Natural killer cell treated with Interleukin-12 subunit alpha and Interleukin-12 subunit beta and Interleukin-15 and Interleukin-18, amount 100 ng/mL, for 72 hours (primary cell): ENCODE results near the gene EIF3K. TPM values are rescaled to one million over a fixed set of nuclear protein-coding genes. Genes with fewer than 3 reads are reported as not detected.

Source experiments
- ATAC-seq, 2 donors: fragments of 150-1000 bp; cut with Tn5 transposase in 1 of 2; sonication (Bioruptor Pico), chemical (Tn5 transposase) in 1 of 2; 2 replicates each; pipeline ENCODE4 v1.10.0; 2021
- DNase-seq: peaks from one replicate; pipeline ENCODE4 v3.0.0; 2022; ENCODE audit warnings: low spot score
- H3K27ac Mint-ChIP-seq, 2 donors: 1 replicate in 1 of 2; 2 replicates in 1 of 2; pipeline ENCODE4 v1.8.0; 2022; ENCODE audit warnings: mixed read lengths in 2 of 2, mild to moderate bottlenecking in 1 of 2, moderate library complexity in 1 of 2
- H3K27me3 Mint-ChIP-seq, 2 donors: 1 replicate in 1 of 2; 2 replicates in 1 of 2; pipeline ENCODE4 v1.8.0; 2022; ENCODE audit warnings: mixed read lengths in 2 of 2
- H3K36me3 Mint-ChIP-seq: one replicate; pipeline ENCODE4 v1.8.0; 2022; ENCODE audit warnings: mixed read lengths
- H3K4me1 Mint-ChIP-seq, 2 donors: 1 replicate in 1 of 2; 2 replicates in 1 of 2; pipeline ENCODE4 v1.8.0; 2022; ENCODE audit warnings: low read depth in 2 of 2, mixed read lengths in 2 of 2, mild to moderate bottlenecking in 1 of 2
- H3K4me3 Mint-ChIP-seq: one replicate; pipeline ENCODE4 v1.8.0; 2022; ENCODE audit warnings: mixed read lengths
- H3K9me3 Mint-ChIP-seq: 2 replicates; pipeline ENCODE4 v1.8.0; 2022; ENCODE audit warnings: mixed read lengths
- total RNA-seq, 2 donors: library from RNA; stranded (reverse); gene quantifications; one replicate each; pipeline ENCODE4 v1.2.3, GENCODE V29; 2022

EIF3K gene
- total RNA-seq, 2 donors from 2014 or later: 216 to 286 TPM

GRCh38 chr19:38661996-38662395 is 43.0 kb downstream of the EIF3K start:
- H3K9me3 Mint-ChIP-seq: no peaks in the 10 kb centered on the region
- H3K36me3 Mint-ChIP-seq: peaks cover 7% of the 10 kb centered on the region
- H3K4me1 Mint-ChIP-seq: peaks cover 74 to 84% of the 10 kb centered on the region in 2 donors
- DNase-seq (no peak), ATAC-seq (no peak)
- H3K4me3 Mint-ChIP-seq: no peak overlapping the region
- H3K27me3 Mint-ChIP-seq: no peaks in the 10 kb centered on the region
- H3K27ac Mint-ChIP-seq: peak overlapping the region; percentile 84 to 94

- H3K4me1 Mint-ChIP-seq: peaks cover 73 to 86% of the 10 kb centered on the region in 2 donors
- H3K27me3 Mint-ChIP-seq: no peaks in the 10 kb centered on the region
- H3K36me3 Mint-ChIP-seq: peaks cover 7% of the 10 kb centered on the region
- peak overlapping the region; percentile 84 to 94 for H3K27ac Mint-ChIP-seq
- H3K4me3 Mint-ChIP-seq: peak overlapping the region; percentile 54
- no peaks in the 10 kb centered on the region for H3K9me3 Mint-ChIP-seq
- DNase-seq: no peak
- ATAC-seq: no peak
Observed at GRCh38 chr19:38662537-38663155, 43.7 kb downstream of the EIF3K start.

GRCh38 chr19:38663156-38663651 is 44.2 kb downstream of the EIF3K start:
- Mint-ChIP-seq H3K27me3 (no peaks in the 10 kb centered on the region), H3K27ac (peak overlapping the region; percentile 84 to 94), H3K36me3 (peaks cover 4% of the 10 kb centered on the region), H3K4me3 (peak overlapping the region; percentile 54), H3K9me3 (no peaks in the 10 kb centered on the region), H3K4me1 (peaks cover 73 to 86% of the 10 kb centered on the region in 2 donors)
- DNase-seq: no peak
- no peak for ATAC-seq

GRCh38 chr19:38663957-38664502 is 45.0 kb downstream of the EIF3K start:
- H3K27me3 Mint-ChIP-seq: no peaks in the 10 kb centered on the region
- no peaks in the 10 kb centered on the region for H3K9me3 Mint-ChIP-seq
- DNase-seq (no peak), ATAC-seq (peak; percentile 62 to 63)
- peak overlapping the region; percentile 84 to 94 for H3K27ac Mint-ChIP-seq
- H3K36me3 Mint-ChIP-seq: no peaks in the 10 kb centered on the region
- H3K4me1 Mint-ChIP-seq: peaks cover 78 to 89% of the 10 kb centered on the region in 2 donors
- H3K4me3 Mint-ChIP-seq: peak overlapping the region; percentile 84

GRCh38 chr19:38664503-38665211 is 45.7 kb downstream of the EIF3K start:
- ATAC-seq (peak in 1 of 2 donors; percentile 13), DNase-seq (no peak)
- peaks cover 79 to 89% of the 10 kb centered on the region in 2 donors for H3K4me1 Mint-ChIP-seq
- no peaks in the 10 kb centered on the region for H3K27me3 Mint-ChIP-seq
- no peaks in the 10 kb centered on the region for H3K9me3 Mint-ChIP-seq
- peak overlapping the region; percentile 84 to 94 for H3K27ac Mint-ChIP-seq
- H3K4me3 Mint-ChIP-seq: peak overlapping the region; percentile 84
- H3K36me3 Mint-ChIP-seq: no peaks in the 10 kb centered on the region

- Mint-ChIP-seq H3K36me3 (no peaks in the 10 kb centered on the region), H3K27ac (peak overlapping the region; percentile 84 to 94), H3K4me1 (peaks cover 82 to 90% of the 10 kb centered on the region in 2 donors)
Observed at GRCh38 chr19:38665219-38665931, 46.4 kb downstream of the EIF3K start.

GRCh38 chr19:38665950-38666662 is 47.1 kb downstream of the EIF3K start:
- H3K27ac Mint-ChIP-seq: peak overlapping the region; percentile 84 to 92
- peak overlapping the region; percentile 81 for H3K4me3 Mint-ChIP-seq
- no peaks in the 10 kb centered on the region for H3K9me3 Mint-ChIP-seq
- ATAC-seq (no peak), DNase-seq (no peak)
- H3K4me1 Mint-ChIP-seq: peaks cover 79 to 88% of the 10 kb centered on the region in 2 donors
- H3K27me3 Mint-ChIP-seq: no peaks in the 10 kb centered on the region
- no peaks in the 10 kb centered on the region for H3K36me3 Mint-ChIP-seq

More at GRCh38 chr19:38665219-38665931, 46.4 kb downstream of the EIF3K start:
- Mint-ChIP-seq H3K9me3 (no peaks in the 10 kb centered on the region), H3K4me3 (peak overlapping the region; percentile 81), H3K27me3 (no peaks in the 10 kb centered on the region)
- DNase-seq: no peak
- no peak for ATAC-seq

- ATAC-seq (peak; percentile 89 to 93), DNase-seq (peak; percentile 84)
- Mint-ChIP-seq H3K4me3 (peak overlapping the region; percentile 81), H3K27ac (peak overlapping the region; percentile 84 to 92), H3K4me1 (peaks cover 83 to 92% of the 10 kb centered on the region in 2 donors), H3K36me3 (no peaks in the 10 kb centered on the region), H3K9me3 (no peaks in the 10 kb centered on the region), H3K27me3 (no peaks in the 10 kb centered on the region)
Observed at GRCh38 chr19:38666663-38667511, 47.9 kb downstream of the EIF3K start.

- peak overlapping the region; percentile 81 for H3K4me3 Mint-ChIP-seq
- H3K27ac Mint-ChIP-seq: peak overlapping the region; percentile 84 to 92
- H3K9me3 Mint-ChIP-seq: no peaks in the 10 kb centered on the region
- no peaks in the 10 kb centered on the region for H3K27me3 Mint-ChIP-seq
- H3K36me3 Mint-ChIP-seq: no peaks in the 10 kb centered on the region
- H3K4me1 Mint-ChIP-seq: peaks cover 79 to 86% of the 10 kb centered on the region in 2 donors
- DNase-seq (no peak), ATAC-seq (no peak)
Observed at GRCh38 chr19:38667661-38668171, 48.7 kb downstream of the EIF3K start.

GRCh38 chr19:38669552-38669951 is 50.6 kb downstream of the EIF3K start:
- H3K4me1 Mint-ChIP-seq: peaks cover 73 to 78% of the 10 kb centered on the region in 2 donors
- H3K27me3 Mint-ChIP-seq: no peaks in the 10 kb centered on the region
- peak overlapping the region; percentile 84 to 92 for H3K27ac Mint-ChIP-seq
- no peaks in the 10 kb centered on the region for H3K9me3 Mint-ChIP-seq
- peak overlapping the region; percentile 81 for H3K4me3 Mint-ChIP-seq
- DNase-seq: no peak
- ATAC-seq: peak; percentile 47 to 57
- no peaks in the 10 kb centered on the region for H3K36me3 Mint-ChIP-seq

- H3K27me3 Mint-ChIP-seq: no peaks in the 10 kb centered on the region
- H3K27ac Mint-ChIP-seq: peak overlapping the region; percentile 84 to 92
- no peaks in the 10 kb centered on the region for H3K9me3 Mint-ChIP-seq
- H3K36me3 Mint-ChIP-seq: no peaks in the 10 kb centered on the region
- peak overlapping the region; percentile 33 for H3K4me3 Mint-ChIP-seq
- peaks cover 77 to 80% of the 10 kb centered on the region in 2 donors for H3K4me1 Mint-ChIP-seq
- no peak for ATAC-seq
- no peak for DNase-seq
Observed at GRCh38 chr19:38670921-38671398, 52.0 kb downstream of the EIF3K start.

- Mint-ChIP-seq H3K36me3 (no peaks in the 10 kb centered on the region), H3K4me3 (no peak overlapping the region), H3K27me3 (no peaks in the 10 kb centered on the region), H3K9me3 (no peaks in the 10 kb centered on the region), H3K4me1 (peaks cover 78 to 80% of the 10 kb centered on the region in 2 donors), H3K27ac (peak overlapping the region; percentile 84 to 92)
- DNase-seq (no peak), ATAC-seq (no peak)
Observed at GRCh38 chr19:38671654-38672053, 52.7 kb downstream of the EIF3K start.
